Endothelial cell (in vitro differentiated cells): ENCODE data around the gene TMEM132E. TPM values are rescaled to one million over a fixed set of nuclear protein-coding genes. Genes with fewer than 3 reads are reported as not detected.

Experiments used
- DNase-seq: peaks from one replicate; pipeline ENCODE4 v3.0.0; 2021; ENCODE audit warnings: low spot score
- H3K27ac Mint-ChIP-seq: one replicate; pipeline ENCODE4 v1.8.0; 2021; ENCODE audit warnings: mixed read lengths, inconsistent platforms; ENCODE audit not compliant: unreplicated experiment
- H3K27me3 Mint-ChIP-seq: one replicate; pipeline ENCODE4 v1.8.0; 2021; ENCODE audit warnings: mild to moderate bottlenecking, moderate library complexity, mixed read lengths, inconsistent platforms; ENCODE audit not compliant: unreplicated experiment
- H3K36me3 Mint-ChIP-seq: one replicate; pipeline ENCODE4 v1.8.0; 2021; ENCODE audit warnings: mild to moderate bottlenecking, low read depth, mixed read lengths, inconsistent platforms; ENCODE audit not compliant: unreplicated experiment
- H3K4me1 Mint-ChIP-seq: one replicate; pipeline ENCODE4 v1.8.0; 2021; ENCODE audit warnings: mild to moderate bottlenecking, mixed read lengths, inconsistent platforms; ENCODE audit not compliant: unreplicated experiment
- H3K4me3 Mint-ChIP-seq: one replicate; pipeline ENCODE4 v1.8.0; 2021; ENCODE audit warnings: mild to moderate bottlenecking, mixed read lengths, inconsistent platforms; ENCODE audit not compliant: unreplicated experiment
- H3K9me3 Mint-ChIP-seq: one replicate; pipeline ENCODE4 v1.8.0; 2021; ENCODE audit warnings: mixed read lengths, inconsistent platforms; ENCODE audit not compliant: unreplicated experiment
- total RNA-seq: library from RNA; stranded (reverse); fragmentation: NEBNext Ultra II Directional; extraction: Animal tissue kit (Norgen Biotek cat#: 25700); gene quantifications from one replicate; pipeline ENCODE4 v1.2.1, GENCODE V29; 2021; ENCODE audit not compliant: unreplicated experiment
- TF ChIP-seq, protein P1 (sequence below): fragments of 200-600 bp; sonication (generic); IDR thresholded peaks from one replicate; pipeline ENCODE4 v1.5.0; 2021; ENCODE audit warnings: antibody characterized with exemption; ENCODE audit not compliant: unreplicated experiment

The TMEM132E gene
- total RNA-seq, 1 donor from 2014 or later: 0.08 TPM

DNA sequence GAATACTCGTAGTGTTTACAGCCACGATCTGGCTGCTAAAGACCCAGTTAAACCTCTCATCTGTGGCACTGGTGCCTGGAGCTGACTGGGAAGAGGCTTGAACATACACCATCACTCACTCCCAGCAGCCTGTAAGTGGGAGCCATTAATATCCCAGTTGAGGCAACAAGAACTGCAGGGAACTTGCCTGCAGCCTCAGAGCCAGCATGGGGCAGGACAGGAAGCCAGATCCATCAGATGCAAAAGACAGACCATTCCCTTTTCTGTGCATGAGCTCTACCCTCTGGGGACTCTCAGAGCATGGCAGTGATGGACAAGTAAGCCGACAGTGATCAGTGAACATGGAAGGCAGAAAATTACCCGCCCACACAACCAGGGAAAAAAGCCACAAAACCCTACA, 91.8 kb downstream of the TMEM132E start:
- no peaks in the 10 kb centered on the region for H3K9me3 Mint-ChIP-seq
- peaks cover 5% of the 10 kb centered on the region for H3K27me3 Mint-ChIP-seq
- H3K4me1 Mint-ChIP-seq: peaks cover 21% of the 10 kb centered on the region
- no peaks in the 10 kb centered on the region for H3K36me3 Mint-ChIP-seq
- DNase-seq: no peak
- TF ChIP-seq, protein P1, sequence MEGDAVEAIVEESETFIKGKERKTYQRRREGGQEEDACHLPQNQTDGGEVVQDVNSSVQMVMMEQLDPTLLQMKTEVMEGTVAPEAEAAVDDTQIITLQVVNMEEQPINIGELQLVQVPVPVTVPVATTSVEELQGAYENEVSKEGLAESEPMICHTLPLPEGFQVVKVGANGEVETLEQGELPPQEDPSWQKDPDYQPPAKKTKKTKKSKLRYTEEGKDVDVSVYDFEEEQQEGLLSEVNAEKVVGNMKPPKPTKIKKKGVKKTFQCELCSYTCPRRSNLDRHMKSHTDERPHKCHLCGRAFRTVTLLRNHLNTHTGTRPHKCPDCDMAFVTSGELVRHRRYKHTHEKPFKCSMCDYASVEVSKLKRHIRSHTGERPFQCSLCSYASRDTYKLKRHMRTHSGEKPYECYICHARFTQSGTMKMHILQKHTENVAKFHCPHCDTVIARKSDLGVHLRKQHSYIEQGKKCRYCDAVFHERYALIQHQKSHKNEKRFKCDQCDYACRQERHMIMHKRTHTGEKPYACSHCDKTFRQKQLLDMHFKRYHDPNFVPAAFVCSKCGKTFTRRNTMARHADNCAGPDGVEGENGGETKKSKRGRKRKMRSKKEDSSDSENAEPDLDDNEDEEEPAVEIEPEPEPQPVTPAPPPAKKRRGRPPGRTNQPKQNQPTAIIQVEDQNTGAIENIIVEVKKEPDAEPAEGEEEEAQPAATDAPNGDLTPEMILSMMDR: no peak
- no peak overlapping the region for H3K4me3 Mint-ChIP-seq
- no peak overlapping the region for H3K27ac Mint-ChIP-seq

DNA sequence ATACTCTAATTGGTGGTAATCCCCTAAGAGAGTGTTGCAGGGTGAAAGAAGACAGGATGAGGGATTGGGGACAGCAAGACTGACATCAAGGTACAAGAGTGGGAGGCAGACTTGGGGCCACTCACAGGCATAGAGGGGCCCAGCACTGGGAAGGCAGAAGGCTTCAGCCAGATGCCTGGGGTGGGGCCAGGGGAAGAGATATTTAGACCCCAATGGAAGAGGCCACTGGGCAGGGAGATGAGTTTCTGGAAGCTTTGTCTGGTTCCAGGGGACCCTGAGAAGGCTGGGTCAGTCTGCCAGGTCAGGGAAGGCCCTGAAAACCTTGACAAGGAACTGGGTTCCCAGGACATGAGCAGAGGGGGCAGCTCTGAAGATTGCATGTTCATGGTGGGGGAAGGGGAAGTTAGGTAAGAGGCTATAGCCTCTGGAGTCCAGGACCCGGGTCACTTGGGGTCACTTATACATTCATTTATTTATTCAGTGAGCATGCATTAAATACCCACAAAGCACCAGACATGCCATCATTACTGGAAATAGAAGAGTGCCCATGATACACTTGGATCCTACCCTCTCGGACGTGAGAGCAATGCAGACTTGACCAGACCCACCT, 92.9 kb downstream of the TMEM132E start:
- Mint-ChIP-seq H3K4me1 (peaks cover 29% of the 10 kb centered on the region), H3K36me3 (no peaks in the 10 kb centered on the region), H3K27me3 (peaks cover 5% of the 10 kb centered on the region), H3K9me3 (no peaks in the 10 kb centered on the region), H3K27ac (no peak overlapping the region), H3K4me3 (no peak overlapping the region)
- no peak for DNase-seq
- TF ChIP-seq, protein P1: no peak

DNA sequence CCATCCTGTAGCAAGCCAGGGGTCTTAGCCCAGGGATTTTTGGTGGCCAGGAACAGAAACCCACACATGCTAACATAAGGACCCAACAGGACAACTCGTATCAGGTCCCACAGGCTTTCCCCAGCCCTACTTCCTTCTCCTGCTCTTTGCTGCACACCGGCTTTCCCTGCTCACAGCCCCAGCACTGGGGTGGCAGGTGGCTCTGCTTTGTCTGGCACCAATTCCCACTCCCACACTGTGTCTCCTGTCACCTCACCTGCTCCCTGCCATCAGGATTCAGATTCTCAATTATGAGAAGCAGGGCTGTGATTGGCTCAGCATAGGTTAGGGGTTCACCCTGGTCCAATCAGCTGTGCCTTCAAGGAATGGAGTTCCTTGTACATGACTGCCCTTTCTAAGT, 94.1 kb downstream of the TMEM132E start:
- Mint-ChIP-seq H3K9me3 (no peaks in the 10 kb centered on the region), H3K4me1 (peaks cover 29% of the 10 kb centered on the region), H3K4me3 (no peak overlapping the region), H3K27me3 (peaks cover 5% of the 10 kb centered on the region), H3K27ac (no peak overlapping the region), H3K36me3 (no peaks in the 10 kb centered on the region)
- TF ChIP-seq, protein P1: no peak
- DNase-seq: no peak

DNA sequence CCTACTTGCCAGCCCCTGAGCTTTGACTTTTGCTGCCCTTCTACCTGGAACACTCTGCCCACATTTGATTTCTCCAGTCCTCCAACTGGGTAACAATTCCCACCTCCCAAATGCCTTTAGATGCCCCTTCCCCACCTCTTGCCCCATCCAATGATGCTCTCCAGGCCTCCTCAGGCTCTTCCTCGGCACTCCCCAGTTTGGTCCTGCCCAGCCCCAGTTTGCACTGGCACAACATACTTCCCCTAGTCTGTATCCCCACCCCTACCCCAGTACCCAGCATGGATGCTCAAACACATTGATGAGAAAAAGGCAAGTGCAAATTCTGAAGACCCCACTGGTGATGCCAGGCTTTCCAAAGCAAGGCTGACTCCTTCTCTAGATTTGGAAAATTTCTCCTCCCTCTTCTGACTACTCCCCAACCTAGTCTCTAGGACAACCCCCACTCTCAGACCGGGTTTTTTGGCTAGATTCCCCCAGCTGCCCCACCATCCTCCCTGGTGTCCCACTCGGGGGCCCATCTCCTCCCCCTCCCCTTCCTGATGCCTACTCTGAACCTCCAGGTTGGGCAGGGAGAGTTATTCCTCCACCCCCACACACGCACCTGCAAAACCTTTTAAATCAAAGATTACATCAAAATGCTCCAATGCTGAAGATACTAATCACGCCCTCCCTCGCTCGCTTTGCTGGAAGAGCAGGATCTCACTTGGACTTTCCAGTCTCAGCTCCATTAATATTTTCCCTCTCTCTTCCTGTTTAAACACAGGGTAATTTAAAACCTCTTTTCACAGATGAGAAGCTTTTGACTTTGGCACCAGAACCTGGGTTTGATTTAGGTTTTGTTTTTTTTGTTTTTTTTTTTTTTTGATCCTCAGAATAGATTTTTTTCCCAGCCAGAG, 94.9 kb downstream of the TMEM132E start:
- Mint-ChIP-seq H3K9me3 (no peaks in the 10 kb centered on the region), H3K36me3 (no peaks in the 10 kb centered on the region), H3K27ac (no peak overlapping the region), H3K4me3 (no peak overlapping the region), H3K27me3 (peaks cover 4% of the 10 kb centered on the region), H3K4me1 (peaks cover 29% of the 10 kb centered on the region)
- no peak for DNase-seq
- TF ChIP-seq, protein P1: no peak

DNA sequence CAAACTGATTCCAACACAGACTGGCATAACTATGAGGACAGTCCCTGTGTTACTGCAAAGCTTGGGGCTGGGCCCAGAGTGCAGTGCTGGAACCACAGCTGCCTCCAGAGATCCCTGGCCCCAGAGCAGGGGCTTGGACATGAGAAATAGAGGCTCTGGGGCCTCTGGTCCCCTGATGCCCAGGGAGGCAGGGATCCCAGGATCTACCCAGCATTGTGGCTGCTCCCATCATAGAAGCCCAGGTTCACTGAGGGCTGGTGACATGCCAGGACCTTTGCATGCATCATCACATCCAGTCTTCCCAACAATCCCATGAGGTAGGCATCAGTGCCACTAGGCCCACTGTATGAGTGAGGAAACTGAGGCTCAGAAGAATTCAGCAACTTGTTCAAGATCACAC, 95.8 kb downstream of the TMEM132E start:
- Mint-ChIP-seq H3K27ac (no peak overlapping the region), H3K4me3 (no peak overlapping the region), H3K9me3 (no peaks in the 10 kb centered on the region), H3K4me1 (peaks cover 24% of the 10 kb centered on the region), H3K36me3 (no peaks in the 10 kb centered on the region), H3K27me3 (peaks cover 2% of the 10 kb centered on the region)
- DNase-seq: no peak
- TF ChIP-seq, protein P1: no peak
